Gastroesophageal sphincter (tissue), 3 donors: ENCODE measurements around the gene KRTAP20-2.

Source experiments
- CTCF ChIP-seq, 4 experiments: fragments of 200-600 bp in 2 of 4; fragments of 450-650 bp in 2 of 4; sonication (generic) in 1 of 4; IDR thresholded peaks; one replicate each; pipeline ENCODE4 v1.5.1; 2017 to 2019; ENCODE audit warnings: antibody characterized with exemption in 4 of 4, mild to moderate bottlenecking in 2 of 4, moderate library complexity in 2 of 4
- EP300 ChIP-seq: sonication (generic); formaldehyde crosslinking; IDR thresholded peaks from one replicate; pipeline ENCODE4 v1.6.1; 2017; ENCODE audit warnings: antibody characterized with exemption, mild to moderate bottlenecking
- POLR2A ChIP-seq, 2 donors: fragments of 450-650 bp; IDR thresholded peaks; one replicate each; pipeline ENCODE4 v1.6.1; 2017; ENCODE audit warnings: antibody characterized with exemption in 2 of 2, mild to moderate bottlenecking in 2 of 2, moderate library complexity in 1 of 2
- POLR2AphosphoS5 ChIP-seq: sonication (generic); formaldehyde crosslinking; IDR thresholded peaks from one replicate; pipeline ENCODE4 v1.6.1; 2017; ENCODE audit warnings: antibody characterized with exemption

DNA sequence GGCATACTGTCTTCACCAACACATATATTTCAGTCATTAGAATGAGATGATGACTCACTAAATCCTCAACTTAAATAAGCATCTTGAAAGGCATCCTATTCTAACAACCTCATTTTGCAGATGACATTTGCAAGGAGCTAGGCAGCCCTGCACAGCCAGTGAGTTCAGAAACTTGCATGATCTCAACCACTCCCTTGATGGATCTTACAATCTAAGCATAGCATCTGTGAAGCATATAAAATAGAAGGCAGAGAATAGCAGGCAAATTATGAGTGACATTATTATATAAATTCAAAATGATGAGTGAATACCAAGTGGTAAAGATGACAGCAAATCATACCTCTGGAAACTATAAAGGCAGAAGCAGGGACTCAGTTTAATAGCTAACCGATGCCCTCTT is 39.3 kb downstream of the KRTAP20-2 start:
- TF ChIP-seq CTCF (IDR thresholded peaks at IDR 0.05) (no peak), POLR2A (IDR thresholded peaks at IDR 0.05) (no peak), POLR2AphosphoS5 (no peak), EP300 (no peak)
